Measurements from ENCODE around the gene SSBP3. TPM values are rescaled to one million over a fixed set of nuclear protein-coding genes. Genes with fewer than 3 reads are reported as not detected.

The SSBP3 gene
- total RNA-seq, 1 donor from 2014 or later, result 161 TPM

DNA sequence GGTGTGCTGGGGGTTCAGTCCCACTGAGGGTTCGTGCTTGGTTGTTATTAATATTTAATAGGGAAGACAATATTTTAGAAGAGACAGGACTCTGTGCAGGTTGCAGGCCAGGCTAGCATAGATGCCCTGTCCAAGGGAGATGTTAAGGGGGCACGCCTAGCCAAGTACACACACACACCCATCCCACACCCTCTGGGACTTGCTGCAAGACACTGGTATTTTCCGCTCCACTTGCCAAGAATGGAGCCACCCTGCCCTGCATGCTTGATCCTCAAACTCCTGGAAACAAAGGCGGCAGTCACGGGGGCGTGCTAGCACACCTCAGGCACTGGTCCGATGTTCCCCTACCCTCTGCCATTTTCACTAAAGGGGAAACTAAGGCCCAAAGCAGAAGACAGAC, 107.2 kb downstream of the SSBP3 start:
- H3K27me3 Mint-ChIP-seq, result no peaks in the 10 kb centered on the region
- peak overlapping the region; percentile 79 for H3K27ac Mint-ChIP-seq
- TF ChIP-seq, protein P1, sequence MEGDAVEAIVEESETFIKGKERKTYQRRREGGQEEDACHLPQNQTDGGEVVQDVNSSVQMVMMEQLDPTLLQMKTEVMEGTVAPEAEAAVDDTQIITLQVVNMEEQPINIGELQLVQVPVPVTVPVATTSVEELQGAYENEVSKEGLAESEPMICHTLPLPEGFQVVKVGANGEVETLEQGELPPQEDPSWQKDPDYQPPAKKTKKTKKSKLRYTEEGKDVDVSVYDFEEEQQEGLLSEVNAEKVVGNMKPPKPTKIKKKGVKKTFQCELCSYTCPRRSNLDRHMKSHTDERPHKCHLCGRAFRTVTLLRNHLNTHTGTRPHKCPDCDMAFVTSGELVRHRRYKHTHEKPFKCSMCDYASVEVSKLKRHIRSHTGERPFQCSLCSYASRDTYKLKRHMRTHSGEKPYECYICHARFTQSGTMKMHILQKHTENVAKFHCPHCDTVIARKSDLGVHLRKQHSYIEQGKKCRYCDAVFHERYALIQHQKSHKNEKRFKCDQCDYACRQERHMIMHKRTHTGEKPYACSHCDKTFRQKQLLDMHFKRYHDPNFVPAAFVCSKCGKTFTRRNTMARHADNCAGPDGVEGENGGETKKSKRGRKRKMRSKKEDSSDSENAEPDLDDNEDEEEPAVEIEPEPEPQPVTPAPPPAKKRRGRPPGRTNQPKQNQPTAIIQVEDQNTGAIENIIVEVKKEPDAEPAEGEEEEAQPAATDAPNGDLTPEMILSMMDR (IDR thresholded peaks at IDR 0.05; ENCODE audit: unreplicated experiment), result no peak
- H3K4me1 Mint-ChIP-seq (ENCODE audit: low read depth), result peaks cover 52% of the 10 kb centered on the region
- no peaks in the 10 kb centered on the region for H3K36me3 Mint-ChIP-seq (ENCODE audit: insufficient read depth)
- H3K9me3 Mint-ChIP-seq (ENCODE audit: low read depth), result no peaks in the 10 kb centered on the region
- no peak overlapping the region for H3K4me3 Mint-ChIP-seq (ENCODE audit: low read depth)
- DNase-seq (ENCODE audit: low spot score, unreplicated experiment), result no peak

DNA sequence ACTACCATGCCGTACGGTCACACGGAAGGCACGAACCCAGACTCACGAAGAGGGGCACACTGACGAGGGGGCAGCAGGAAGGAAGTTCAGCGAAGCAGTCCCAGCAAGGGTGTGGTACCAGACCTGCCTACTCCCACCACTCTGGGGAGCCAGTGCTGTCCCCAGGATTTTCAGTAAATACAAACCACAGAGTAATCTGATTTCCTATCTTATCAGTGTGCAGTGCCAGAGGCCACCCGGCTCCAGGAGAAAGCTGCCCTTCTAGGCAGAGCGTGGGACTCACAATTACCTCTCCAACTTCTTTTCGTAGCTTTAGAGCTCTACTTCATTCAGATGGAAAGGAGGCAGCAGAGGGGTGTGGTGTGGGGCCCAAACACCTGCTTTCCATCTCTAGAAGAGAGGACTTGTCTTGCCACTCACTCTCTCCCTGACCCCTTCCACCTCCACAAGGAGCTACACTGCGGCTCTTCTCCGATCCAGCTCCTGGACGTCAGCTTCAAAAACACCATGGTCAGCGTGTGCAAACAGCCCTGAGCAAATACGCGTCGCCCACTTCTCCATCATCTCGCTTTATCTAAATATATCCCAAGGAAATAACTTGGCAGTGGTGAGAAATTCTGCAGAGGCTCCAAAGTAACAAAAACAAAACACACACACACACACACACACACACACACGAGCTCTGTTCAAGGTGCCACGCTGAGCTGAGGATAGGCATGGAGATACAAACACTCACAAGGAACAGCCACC, 107.7 kb downstream of the SSBP3 start:
- Mint-ChIP-seq H3K4me1 (ENCODE audit: low read depth) (peaks cover 51% of the 10 kb centered on the region), H3K27me3 (no peaks in the 10 kb centered on the region), H3K9me3 (ENCODE audit: low read depth) (no peaks in the 10 kb centered on the region), H3K4me3 (ENCODE audit: low read depth) (peak overlapping the region; percentile 12), H3K27ac (peak overlapping the region; percentile 79), H3K36me3 (ENCODE audit: insufficient read depth) (no peaks in the 10 kb centered on the region)
- no peak for DNase-seq (ENCODE audit: low spot score, unreplicated experiment)
- TF ChIP-seq, protein P1 (IDR thresholded peaks at IDR 0.05; ENCODE audit: unreplicated experiment), result no peak

DNA sequence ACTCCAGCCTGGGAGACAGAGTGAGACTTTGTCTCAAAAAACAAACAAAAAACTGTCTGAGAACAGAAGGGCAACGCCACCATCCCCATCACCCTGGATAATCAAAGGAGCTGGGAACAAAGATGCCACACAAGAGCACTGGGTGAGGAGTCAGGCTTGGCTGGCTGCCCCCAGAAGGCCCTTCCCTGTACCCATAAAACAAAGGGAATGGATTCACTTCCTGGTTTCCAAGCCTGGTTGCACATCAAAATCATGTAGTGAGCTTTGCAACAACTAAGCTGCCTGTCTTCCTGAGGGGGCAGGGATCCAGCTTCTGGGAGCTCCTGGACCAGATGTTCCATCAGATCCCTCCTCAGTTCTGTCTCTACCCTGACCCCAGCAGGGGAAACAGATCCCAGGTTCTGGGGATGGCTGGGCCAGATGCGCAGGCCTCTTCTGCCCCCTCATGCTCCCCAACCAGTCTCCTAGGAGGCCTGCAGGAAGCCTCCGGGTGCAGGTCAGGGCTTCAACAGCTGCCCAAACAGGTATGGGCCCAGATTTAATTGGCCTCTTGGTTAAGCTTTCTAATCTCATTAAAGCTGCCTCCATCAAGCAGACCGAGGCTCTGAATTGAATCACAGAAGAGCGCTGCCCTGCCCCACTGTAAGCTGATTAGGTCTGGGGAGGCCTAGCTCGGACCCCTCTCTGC, 108.5 kb downstream of the SSBP3 start:
- Mint-ChIP-seq H3K36me3 (ENCODE audit: insufficient read depth) (no peaks in the 10 kb centered on the region), H3K9me3 (ENCODE audit: low read depth) (no peaks in the 10 kb centered on the region), H3K27ac (peak overlapping the region; percentile 26), H3K4me3 (ENCODE audit: low read depth) (no peak overlapping the region), H3K4me1 (ENCODE audit: low read depth) (peaks cover 47% of the 10 kb centered on the region), H3K27me3 (no peaks in the 10 kb centered on the region)
- TF ChIP-seq, protein P1 (IDR thresholded peaks at IDR 0.05; ENCODE audit: unreplicated experiment), result no peak
- no peak for DNase-seq (ENCODE audit: low spot score, unreplicated experiment)

DNA sequence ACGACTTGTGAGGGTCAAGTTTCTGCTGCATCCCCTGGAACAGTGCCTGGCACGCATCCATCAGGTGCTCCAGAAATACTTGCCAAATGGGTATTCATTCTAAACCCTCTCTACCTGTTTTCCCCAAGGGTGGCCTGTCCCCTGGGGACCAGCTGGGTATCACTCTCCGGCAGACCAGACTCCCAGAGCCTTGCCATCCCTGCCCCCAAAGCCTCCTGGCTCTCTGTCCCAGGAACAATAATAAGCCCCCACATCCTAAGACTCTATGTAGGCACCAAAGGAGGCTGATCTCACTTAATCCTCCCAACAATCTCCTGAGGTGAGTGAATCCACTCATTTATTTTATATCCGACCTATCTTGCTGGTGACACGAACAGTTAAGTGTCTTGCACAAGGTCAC, 109.5 kb downstream of the SSBP3 start:
- peaks cover 53% of the 10 kb centered on the region for H3K4me1 Mint-ChIP-seq (ENCODE audit: low read depth)

DNA sequence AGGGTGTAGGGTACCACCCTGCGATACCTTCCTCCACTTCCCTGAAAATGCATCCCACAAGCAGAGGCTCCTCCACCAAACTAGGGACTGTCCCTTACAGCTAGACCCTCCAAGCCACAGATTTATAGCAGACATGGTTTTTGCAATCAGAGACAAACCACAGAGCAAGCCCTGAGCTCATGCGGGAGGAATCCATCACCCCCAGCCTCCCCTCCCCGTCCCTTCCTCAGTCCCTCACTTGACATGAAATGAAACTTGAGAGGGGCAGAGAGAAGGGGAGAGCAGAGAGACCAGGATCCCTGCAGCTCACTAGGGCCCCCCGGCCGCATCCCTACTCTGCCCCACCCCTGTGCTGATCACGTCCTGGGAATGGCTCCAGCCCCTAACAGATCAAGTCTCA, 111.3 kb downstream of the SSBP3 start:
- H3K36me3 Mint-ChIP-seq (ENCODE audit: insufficient read depth), result no peaks in the 10 kb centered on the region
- H3K27ac Mint-ChIP-seq, result peak overlapping the region; percentile 26
- H3K27me3 Mint-ChIP-seq, result no peaks in the 10 kb centered on the region

More for the DNA sequence above, 109.5 kb downstream of the SSBP3 start:
- DNase-seq (ENCODE audit: low spot score, unreplicated experiment), result no peak
- Mint-ChIP-seq H3K36me3 (ENCODE audit: insufficient read depth) (no peaks in the 10 kb centered on the region), H3K27ac (no peak overlapping the region), H3K9me3 (ENCODE audit: low read depth) (no peaks in the 10 kb centered on the region), H3K4me3 (ENCODE audit: low read depth) (no peak overlapping the region), H3K27me3 (no peaks in the 10 kb centered on the region)
- TF ChIP-seq, protein P1 (IDR thresholded peaks at IDR 0.05; ENCODE audit: unreplicated experiment), result no peak

More for the DNA sequence above, 111.3 kb downstream of the SSBP3 start:
- no peaks in the 10 kb centered on the region for H3K9me3 Mint-ChIP-seq (ENCODE audit: low read depth)
- TF ChIP-seq, protein P1 (IDR thresholded peaks at IDR 0.05; ENCODE audit: unreplicated experiment), result no peak
- DNase-seq (ENCODE audit: low spot score, unreplicated experiment), result no peak
- peaks cover 55% of the 10 kb centered on the region for H3K4me1 Mint-ChIP-seq (ENCODE audit: low read depth)
- no peak overlapping the region for H3K4me3 Mint-ChIP-seq (ENCODE audit: low read depth)
